Measurements from ENCODE around the gene SCAPER.

Gene SCAPER

DNA sequence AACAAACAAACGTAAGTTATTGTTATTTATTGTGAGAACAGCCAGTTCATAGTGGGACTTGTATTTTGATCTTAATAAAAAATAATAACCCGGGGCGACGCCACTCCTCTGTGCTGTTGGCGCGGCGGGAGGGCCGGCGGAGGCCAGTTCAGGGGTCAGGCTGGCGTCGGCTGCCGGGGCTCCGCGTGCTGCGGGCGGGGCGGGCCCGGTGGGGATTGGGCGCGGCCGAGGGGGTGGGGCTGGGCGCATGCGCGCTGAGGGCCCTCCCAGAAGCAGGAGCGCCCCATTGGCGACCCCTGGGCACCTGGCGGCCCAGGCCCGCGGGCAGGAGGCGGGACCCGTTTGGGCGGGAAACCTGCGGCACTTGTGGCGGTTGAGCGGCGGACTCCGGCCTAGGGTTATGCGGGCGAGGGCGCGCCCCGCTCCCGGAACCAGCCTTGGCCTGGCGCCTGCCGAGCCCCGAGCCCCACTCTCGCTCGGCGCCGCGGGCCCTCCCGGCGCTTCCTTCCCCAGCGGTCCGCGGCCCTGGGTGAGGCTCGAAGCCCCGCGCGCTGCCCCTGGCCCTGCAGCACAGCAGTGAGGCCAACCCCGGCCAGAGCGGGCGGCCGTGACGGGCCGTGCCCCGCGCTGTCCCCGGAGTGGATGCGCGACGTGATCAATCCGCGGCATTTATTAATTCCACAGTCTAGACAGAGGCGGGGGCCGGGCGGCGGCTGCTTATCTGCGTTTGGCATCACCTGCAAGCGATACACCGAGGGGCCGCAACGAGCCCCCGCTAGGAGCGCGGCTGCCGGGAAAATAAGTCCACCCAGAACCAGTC, 562.5 kb downstream of the SCAPER start:
- TF ChIP-seq, protein P1, sequence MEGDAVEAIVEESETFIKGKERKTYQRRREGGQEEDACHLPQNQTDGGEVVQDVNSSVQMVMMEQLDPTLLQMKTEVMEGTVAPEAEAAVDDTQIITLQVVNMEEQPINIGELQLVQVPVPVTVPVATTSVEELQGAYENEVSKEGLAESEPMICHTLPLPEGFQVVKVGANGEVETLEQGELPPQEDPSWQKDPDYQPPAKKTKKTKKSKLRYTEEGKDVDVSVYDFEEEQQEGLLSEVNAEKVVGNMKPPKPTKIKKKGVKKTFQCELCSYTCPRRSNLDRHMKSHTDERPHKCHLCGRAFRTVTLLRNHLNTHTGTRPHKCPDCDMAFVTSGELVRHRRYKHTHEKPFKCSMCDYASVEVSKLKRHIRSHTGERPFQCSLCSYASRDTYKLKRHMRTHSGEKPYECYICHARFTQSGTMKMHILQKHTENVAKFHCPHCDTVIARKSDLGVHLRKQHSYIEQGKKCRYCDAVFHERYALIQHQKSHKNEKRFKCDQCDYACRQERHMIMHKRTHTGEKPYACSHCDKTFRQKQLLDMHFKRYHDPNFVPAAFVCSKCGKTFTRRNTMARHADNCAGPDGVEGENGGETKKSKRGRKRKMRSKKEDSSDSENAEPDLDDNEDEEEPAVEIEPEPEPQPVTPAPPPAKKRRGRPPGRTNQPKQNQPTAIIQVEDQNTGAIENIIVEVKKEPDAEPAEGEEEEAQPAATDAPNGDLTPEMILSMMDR (IDR thresholded peaks at IDR 0.05; ENCODE audit: low read depth, low read length) = no peak
- no peak for DNase-seq (ENCODE audit: low read depth, low spot score)
- in situ Hi-C loops (cut with HindIII; ENCODE audit: low sequenced_read_pairs) = no loop called here
- no peak overlapping the region for H3K4me3 ChIP-seq (ENCODE audit: low read depth, low read length)

DNA sequence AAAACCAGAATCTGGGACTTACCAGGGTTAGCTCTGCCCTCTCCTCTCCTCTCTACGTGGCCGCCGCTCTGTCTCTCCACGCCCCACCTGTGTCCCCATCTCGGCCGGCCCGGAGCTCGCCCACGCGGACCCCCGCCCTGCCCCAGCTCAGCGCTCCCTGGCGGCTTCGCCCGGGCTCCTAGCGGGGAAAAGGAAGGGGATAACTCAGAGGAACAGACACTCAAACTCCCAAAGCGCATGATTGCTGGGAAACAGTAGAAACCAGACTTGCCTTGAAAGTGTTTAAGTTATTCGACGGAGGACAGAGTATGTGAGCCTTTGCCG, 563.1 kb downstream of the SCAPER start:
- TF ChIP-seq, protein P1 (IDR thresholded peaks at IDR 0.05; ENCODE audit: low read depth, low read length) = no peak
- H3K4me3 ChIP-seq (ENCODE audit: low read depth, low read length) = no peak overlapping the region
- no peak for DNase-seq (ENCODE audit: low read depth, low spot score)
- in situ Hi-C loops (cut with HindIII; ENCODE audit: low sequenced_read_pairs) = no loop called here

DNA sequence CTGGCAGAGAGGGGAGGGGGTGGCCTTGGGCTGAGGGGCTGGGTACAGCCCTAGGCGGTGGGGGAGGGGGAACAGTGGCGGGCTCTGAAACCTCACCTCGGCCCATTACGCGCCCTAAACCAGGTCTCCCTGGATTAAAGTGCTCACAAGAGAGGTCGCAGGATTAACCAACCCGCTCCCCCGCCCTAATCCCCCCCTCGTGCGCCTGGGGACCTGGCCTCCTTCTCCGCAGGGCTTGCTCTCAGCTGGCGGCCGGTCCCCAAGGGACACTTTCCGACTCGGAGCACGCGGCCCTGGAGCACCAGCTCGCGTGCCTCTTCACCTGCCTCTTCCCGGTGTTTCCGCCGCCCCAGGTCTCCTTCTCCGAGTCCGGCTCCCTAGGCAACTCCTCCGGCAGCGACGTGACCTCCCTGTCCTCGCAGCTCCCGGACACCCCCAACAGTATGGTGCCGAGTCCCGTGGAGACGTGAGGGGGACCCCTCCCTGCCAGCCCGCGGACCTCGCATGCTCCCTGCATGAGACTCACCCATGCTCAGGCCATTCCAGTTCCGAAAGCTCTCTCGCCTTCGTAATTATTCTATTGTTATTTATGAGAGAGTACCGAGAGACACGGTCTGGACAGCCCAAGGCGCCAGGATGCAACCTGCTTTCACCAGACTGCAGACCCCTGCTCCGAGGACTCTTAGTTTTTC, 563.6 kb downstream of the SCAPER start:
- TF ChIP-seq, protein P1 (IDR thresholded peaks at IDR 0.05; ENCODE audit: low read depth, low read length) = no peak
- DNase-seq (ENCODE audit: low read depth, low spot score) = no peak
- no peak overlapping the region for H3K4me3 ChIP-seq (ENCODE audit: low read depth, low read length)
- in situ Hi-C loops (cut with HindIII; ENCODE audit: low sequenced_read_pairs) = no loop called here

GRCh38 chr15:76340803-76341365, 564.3 kb downstream of the SCAPER start:
- no peak overlapping the region for H3K4me3 ChIP-seq (ENCODE audit: low read depth, low read length)
- in situ Hi-C loops (cut with HindIII; ENCODE audit: low sequenced_read_pairs) = no loop called here
- no peak for DNase-seq (ENCODE audit: low read depth, low spot score)
- TF ChIP-seq, protein P1 (IDR thresholded peaks at IDR 0.05; ENCODE audit: low read depth, low read length) = no peak

DNA sequence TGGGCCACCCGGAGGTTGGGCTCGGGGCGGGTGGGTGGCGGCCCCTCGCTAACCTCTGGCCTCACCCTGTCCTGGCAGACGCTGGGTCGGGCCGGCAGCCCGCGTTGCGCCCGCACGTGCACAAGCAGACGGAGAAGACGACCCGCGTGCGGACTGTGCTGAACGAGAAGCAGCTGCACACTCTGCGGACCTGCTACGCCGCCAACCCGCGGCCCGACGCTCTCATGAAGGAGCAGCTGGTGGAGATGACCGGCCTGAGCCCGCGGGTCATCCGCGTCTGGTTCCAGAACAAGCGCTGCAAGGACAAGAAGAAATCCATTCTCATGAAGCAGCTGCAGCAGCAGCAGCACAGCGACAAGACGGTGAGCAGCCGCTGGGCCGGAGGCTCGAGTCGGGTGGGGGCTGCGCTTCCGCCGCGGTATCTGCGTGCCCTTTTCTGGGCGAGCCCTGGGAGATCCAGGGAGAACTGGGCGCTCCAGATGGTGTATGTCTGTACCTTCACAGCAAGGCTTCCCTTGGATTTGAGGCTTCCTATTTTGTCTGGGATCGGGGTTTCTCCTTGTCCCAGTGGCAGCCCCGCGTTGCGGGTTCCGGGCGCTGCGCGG, 564.8 kb downstream of the SCAPER start:
- TF ChIP-seq, protein P1 (IDR thresholded peaks at IDR 0.05; ENCODE audit: low read depth, low read length) = no peak
- peak; percentile 42 for DNase-seq (ENCODE audit: low read depth, low spot score)
- H3K4me3 ChIP-seq (ENCODE audit: low read depth, low read length) = no peak overlapping the region
- in situ Hi-C loops (cut with HindIII; ENCODE audit: low sequenced_read_pairs) = no loop called here

DNA sequence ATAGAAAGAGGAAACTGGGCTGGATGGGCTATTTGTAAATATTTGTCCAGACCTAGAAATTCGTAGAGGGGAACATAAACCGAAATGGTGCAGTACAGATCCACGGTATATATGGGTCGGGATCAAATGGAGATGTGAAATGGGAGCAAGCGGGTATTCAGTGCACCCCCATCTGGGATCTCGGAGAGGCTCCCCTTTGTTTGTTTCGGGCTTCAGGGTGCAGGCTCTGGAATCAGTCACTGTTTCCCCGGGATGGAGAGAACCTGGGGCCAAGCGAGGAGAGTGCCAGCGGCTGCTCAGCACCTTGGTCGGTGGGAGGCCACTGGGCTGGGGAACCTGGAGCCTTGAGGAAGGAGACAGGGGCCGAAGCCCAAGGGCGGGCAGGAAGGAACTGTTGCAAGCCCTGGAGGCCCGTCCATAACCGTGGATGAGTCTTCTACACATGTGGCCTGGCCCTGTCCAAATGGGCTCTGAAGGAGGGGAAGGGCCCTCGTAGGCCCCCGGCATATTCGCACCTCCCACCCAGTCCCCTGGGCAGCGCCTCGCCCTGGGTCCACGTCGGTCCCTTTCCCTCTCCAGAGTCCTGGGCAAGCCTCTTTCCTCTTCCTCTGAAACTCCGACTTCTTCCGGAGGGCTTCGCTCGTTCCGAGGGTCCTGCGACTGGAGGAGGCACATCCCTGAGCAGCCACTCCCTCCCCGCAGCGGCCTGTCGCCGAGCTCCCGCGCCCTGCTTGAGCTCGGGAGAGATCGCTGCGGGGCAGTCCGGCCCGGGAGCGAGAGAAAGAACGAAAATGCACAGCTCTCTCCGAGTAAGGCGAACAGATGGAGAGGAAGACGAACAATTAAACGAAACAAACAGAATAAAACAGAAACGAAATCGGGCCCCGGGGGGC, 565.6 kb downstream of the SCAPER start:
- TF ChIP-seq, protein P1 (IDR thresholded peaks at IDR 0.05; ENCODE audit: low read depth, low read length) = no peak
- DNase-seq (ENCODE audit: low read depth, low spot score) = peak; percentile 42
- H3K4me3 ChIP-seq (ENCODE audit: low read depth, low read length) = no peak overlapping the region
- in situ Hi-C loops (cut with HindIII; ENCODE audit: low sequenced_read_pairs) = no loop called here

Data from astrocyte of the spinal cord (primary cell).